ENCODE data around the gene NDUFB4. TPM values are rescaled to one million over a fixed set of nuclear protein-coding genes. Genes with fewer than 3 reads are reported as not detected.

Gene NDUFB4
- total RNA-seq, 1 experiment from 2014 or later: 174 TPM

DNA sequence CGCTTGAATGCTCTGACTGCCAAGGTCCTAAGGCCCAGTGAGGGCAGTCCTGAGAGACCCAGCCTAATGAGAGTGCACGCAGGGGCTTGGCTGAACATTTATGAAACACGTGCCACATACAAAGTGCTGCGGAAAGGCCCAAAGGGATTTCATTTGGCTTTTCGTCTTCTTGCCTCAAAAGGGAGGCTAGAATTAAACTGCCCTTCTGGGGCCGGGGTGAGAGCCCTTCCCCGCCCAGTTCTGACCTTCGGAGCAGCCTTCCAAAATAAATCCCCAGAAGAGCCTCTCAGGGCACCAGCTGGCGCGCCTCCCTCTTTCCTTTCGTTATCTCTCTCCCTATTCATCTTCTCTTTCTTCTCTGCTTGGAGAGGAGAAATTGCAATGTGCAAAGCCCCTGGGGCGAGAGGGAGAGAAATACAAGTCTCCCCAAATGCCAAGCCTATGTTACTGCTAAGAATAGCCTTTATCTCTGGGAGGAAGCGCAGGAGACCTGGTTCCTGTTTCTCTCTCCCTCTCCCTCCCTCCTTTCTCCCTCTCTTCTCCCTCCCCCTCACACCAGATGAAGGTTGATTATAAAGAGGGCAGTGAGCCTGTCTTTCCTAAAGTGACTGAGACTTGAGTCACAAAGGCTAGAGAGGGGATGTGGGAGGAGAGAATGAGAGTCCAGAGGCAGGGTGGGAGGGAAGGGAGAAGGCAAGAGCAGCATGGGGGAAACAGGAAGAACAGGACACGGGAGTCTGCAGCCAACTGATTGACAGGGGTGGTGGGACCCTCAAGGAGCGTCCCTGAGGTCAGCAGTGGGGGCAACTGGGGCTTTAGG lies 36.7 kb upstream of the NDUFB4 start:
- Mint-ChIP-seq H3K27me3 (ENCODE audit: low read depth) (peaks cover 12% of the 10 kb centered on the region), H3K4me3 (peak overlapping the region; percentile 95), H3K27ac (peak overlapping the region; percentile 88), H3K36me3 (no peaks in the 10 kb centered on the region), H3K9me3 (no peaks in the 10 kb centered on the region), H3K4me1 (peaks cover 26% of the 10 kb centered on the region)
- TF ChIP-seq NR3C1 (CRISPR knock-in tag; conservative IDR thresholded peaks at IDR 0.05; ENCODE audit: low read depth): no peak
- TF ChIP-seq ETV6 (CRISPR knock-in tag; IDR thresholded peaks at IDR 0.05): 0 out of 2 replicates have a peak, but pooled peaks have one; percentile 5
- TF ChIP-seq, protein P1, sequence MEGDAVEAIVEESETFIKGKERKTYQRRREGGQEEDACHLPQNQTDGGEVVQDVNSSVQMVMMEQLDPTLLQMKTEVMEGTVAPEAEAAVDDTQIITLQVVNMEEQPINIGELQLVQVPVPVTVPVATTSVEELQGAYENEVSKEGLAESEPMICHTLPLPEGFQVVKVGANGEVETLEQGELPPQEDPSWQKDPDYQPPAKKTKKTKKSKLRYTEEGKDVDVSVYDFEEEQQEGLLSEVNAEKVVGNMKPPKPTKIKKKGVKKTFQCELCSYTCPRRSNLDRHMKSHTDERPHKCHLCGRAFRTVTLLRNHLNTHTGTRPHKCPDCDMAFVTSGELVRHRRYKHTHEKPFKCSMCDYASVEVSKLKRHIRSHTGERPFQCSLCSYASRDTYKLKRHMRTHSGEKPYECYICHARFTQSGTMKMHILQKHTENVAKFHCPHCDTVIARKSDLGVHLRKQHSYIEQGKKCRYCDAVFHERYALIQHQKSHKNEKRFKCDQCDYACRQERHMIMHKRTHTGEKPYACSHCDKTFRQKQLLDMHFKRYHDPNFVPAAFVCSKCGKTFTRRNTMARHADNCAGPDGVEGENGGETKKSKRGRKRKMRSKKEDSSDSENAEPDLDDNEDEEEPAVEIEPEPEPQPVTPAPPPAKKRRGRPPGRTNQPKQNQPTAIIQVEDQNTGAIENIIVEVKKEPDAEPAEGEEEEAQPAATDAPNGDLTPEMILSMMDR (IDR thresholded peaks at IDR 0.05): peak; percentile 7; the same call in 1 of the 2 replicates
- no peak for TF ChIP-seq EMX1 (CRISPR knock-in tag; IDR thresholded peaks at IDR 0.05)
- ChIA-PET CTCF (interaction anchor here (0.6 to 4.9 kb wide), 38 partner anchors 8 to 987 kb away, joined by 3 to 161 read pairs (median 4); partner anchors contain the start of genes FSTL1, LRRC58, NDUFB4 and STXBP5L), POLR2A (interaction anchor here (0.7 to 1.7 kb wide), 4 partner anchors 32 to 192 kb away, joined by 4 to 16 read pairs (median 4); partner anchors contain the start of gene FSTL1)
- DNase-seq (ENCODE audit: low spot score) (peak; percentile 27), ATAC-seq (peak; percentile 55)

- ATAC-seq: peak; percentile 10
- peak overlapping the region; percentile 75 for H3K27ac Mint-ChIP-seq
These were observed 35.6 kb upstream of the NDUFB4 start for GRCh38 chr3:120560304-120561250.

More at GRCh38 chr3:120560304-120561250, 35.6 kb upstream of the NDUFB4 start:
- peak; percentile 22 for DNase-seq (ENCODE audit: low spot score)
- H3K9me3 Mint-ChIP-seq: no peaks in the 10 kb centered on the region
- peak; percentile 98 for TF ChIP-seq ZNF121 (CRISPR knock-in tag; IDR thresholded peaks at IDR 0.05)
- no peak for TF ChIP-seq ZNF512 (CRISPR knock-in tag; IDR thresholded peaks at IDR 0.05; ENCODE audit: borderline replicate concordance)
- TF ChIP-seq ZNF396 (CRISPR knock-in tag; IDR thresholded peaks at IDR 0.05; ENCODE audit: borderline replicate concordance): no peak
- TF ChIP-seq, protein P2, sequence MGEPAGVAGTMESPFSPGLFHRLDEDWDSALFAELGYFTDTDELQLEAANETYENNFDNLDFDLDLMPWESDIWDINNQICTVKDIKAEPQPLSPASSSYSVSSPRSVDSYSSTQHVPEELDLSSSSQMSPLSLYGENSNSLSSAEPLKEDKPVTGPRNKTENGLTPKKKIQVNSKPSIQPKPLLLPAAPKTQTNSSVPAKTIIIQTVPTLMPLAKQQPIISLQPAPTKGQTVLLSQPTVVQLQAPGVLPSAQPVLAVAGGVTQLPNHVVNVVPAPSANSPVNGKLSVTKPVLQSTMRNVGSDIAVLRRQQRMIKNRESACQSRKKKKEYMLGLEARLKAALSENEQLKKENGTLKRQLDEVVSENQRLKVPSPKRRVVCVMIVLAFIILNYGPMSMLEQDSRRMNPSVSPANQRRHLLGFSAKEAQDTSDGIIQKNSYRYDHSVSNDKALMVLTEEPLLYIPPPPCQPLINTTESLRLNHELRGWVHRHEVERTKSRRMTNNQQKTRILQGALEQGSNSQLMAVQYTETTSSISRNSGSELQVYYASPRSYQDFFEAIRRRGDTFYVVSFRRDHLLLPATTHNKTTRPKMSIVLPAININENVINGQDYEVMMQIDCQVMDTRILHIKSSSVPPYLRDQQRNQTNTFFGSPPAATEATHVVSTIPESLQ (CRISPR knock-in tag; IDR thresholded peaks at IDR 0.05): no peak
- TF ChIP-seq, protein P3, sequence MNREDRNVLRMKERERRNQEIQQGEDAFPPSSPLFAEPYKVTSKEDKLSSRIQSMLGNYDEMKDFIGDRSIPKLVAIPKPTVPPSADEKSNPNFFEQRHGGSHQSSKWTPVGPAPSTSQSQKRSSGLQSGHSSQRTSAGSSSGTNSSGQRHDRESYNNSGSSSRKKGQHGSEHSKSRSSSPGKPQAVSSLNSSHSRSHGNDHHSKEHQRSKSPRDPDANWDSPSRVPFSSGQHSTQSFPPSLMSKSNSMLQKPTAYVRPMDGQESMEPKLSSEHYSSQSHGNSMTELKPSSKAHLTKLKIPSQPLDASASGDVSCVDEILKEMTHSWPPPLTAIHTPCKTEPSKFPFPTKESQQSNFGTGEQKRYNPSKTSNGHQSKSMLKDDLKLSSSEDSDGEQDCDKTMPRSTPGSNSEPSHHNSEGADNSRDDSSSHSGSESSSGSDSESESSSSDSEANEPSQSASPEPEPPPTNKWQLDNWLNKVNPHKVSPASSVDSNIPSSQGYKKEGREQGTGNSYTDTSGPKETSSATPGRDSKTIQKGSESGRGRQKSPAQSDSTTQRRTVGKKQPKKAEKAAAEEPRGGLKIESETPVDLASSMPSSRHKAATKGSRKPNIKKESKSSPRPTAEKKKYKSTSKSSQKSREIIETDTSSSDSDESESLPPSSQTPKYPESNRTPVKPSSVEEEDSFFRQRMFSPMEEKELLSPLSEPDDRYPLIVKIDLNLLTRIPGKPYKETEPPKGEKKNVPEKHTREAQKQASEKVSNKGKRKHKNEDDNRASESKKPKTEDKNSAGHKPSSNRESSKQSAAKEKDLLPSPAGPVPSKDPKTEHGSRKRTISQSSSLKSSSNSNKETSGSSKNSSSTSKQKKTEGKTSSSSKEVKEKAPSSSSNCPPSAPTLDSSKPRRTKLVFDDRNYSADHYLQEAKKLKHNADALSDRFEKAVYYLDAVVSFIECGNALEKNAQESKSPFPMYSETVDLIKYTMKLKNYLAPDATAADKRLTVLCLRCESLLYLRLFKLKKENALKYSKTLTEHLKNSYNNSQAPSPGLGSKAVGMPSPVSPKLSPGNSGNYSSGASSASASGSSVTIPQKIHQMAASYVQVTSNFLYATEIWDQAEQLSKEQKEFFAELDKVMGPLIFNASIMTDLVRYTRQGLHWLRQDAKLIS (CRISPR knock-in tag; IDR thresholded peaks at IDR 0.05; ENCODE audit: borderline replicate concordance): no peak
- TF ChIP-seq FOXP1 (CRISPR knock-in tag; IDR thresholded peaks at IDR 0.05; ENCODE audit: borderline replicate concordance): no peak
- no peak for TF ChIP-seq JAZF1 (CRISPR knock-in tag; IDR thresholded peaks at IDR 0.05)
- TF ChIP-seq, protein P4, sequence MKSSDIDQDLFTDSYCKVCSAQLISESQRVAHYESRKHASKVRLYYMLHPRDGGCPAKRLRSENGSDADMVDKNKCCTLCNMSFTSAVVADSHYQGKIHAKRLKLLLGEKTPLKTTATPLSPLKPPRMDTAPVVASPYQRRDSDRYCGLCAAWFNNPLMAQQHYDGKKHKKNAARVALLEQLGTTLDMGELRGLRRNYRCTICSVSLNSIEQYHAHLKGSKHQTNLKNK (CRISPR knock-in tag; IDR thresholded peaks at IDR 0.05): no peak
- peak; percentile 30; the same call in 1 of the 2 replicates for TF ChIP-seq TEAD1 (CRISPR knock-in tag; IDR thresholded peaks at IDR 0.05)
- no peak for TF ChIP-seq EMX1 (CRISPR knock-in tag; IDR thresholded peaks at IDR 0.05)
- TF ChIP-seq ZNF263 (CRISPR knock-in tag; IDR thresholded peaks at IDR 0.05; ENCODE audit: low read depth): no peak
- peak; percentile 63 for TF ChIP-seq USF2 (CRISPR knock-in tag; IDR thresholded peaks at IDR 0.05)
- TF ChIP-seq ZNF219 (CRISPR knock-in tag; IDR thresholded peaks at IDR 0.05; ENCODE audit: borderline replicate concordance): no peak
- no peak for TF ChIP-seq HMGA2 (CRISPR knock-in tag; IDR thresholded peaks at IDR 0.05)
- TF ChIP-seq ELF4 (CRISPR knock-in tag; IDR thresholded peaks at IDR 0.05; ENCODE audit: low read depth): no peak
- CTCF ChIA-PET: interaction anchor here (0.6 to 2.5 kb wide), 12 partner anchors 8 to 760 kb away, joined by 3 to 42 read pairs (median 4); partner anchors contain the start of genes FSTL1, GTF2E1, NDUFB4 and RABL3
- no peaks in the 10 kb centered on the region for H3K36me3 Mint-ChIP-seq
- peaks cover 12% of the 10 kb centered on the region for H3K27me3 Mint-ChIP-seq (ENCODE audit: low read depth)
- POLR2A ChIA-PET: interaction anchor here (1.1 kb wide), 1 partner anchor 143 kb away, joined by 3 read pairs; no protein-coding TSS in a partner anchor
- H3K4me1 Mint-ChIP-seq: peaks cover 26% of the 10 kb centered on the region
- H3K4me3 Mint-ChIP-seq: peak overlapping the region; percentile 95
